ENCODE data around the gene CHMP2A.

Gene CHMP2A

GRCh38 chr19:58569943-58570670 is 15.2 kb upstream of the CHMP2A start:
- DNase-seq (ENCODE audit: low read depth in 2 of 2) = no peak

DNA sequence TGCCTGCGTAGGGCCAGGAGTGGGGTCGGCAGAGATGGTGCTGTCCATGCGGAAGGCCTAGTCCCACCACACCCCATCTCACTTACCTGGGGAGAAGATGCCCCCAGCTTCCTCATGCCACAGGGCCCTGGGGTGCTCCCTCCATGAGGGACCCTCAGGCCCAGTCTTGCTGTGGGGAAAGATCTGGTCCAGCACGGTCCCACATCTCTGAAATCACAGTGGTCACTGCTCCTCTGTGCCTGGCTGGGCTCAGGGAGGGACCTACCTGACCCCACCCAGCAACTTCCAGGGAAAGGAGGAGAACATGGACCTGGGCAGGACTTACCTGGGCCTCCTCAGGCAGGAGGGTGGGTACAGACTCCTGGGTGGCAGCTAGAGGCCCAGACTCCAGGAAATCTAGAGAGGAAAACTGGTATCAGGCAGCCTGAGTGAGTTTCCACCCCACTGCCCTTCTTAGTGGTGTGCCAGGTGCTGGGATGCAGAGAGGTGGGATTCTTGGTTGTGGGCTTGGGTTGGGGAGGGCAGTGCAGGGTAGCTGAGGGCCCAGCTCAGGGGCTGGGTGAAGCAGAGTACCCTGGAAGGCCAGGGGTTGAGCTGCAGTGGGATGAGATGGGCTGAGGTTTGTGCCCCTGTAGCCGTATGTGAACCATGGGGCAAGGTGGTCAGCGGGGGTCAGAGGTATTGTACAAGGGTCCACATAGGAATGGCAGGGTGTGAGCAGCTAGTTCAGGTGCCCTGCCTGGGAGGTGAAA is 14.5 kb upstream of the CHMP2A start:
- no peak for DNase-seq (ENCODE audit: low read depth in 2 of 2)

DNA sequence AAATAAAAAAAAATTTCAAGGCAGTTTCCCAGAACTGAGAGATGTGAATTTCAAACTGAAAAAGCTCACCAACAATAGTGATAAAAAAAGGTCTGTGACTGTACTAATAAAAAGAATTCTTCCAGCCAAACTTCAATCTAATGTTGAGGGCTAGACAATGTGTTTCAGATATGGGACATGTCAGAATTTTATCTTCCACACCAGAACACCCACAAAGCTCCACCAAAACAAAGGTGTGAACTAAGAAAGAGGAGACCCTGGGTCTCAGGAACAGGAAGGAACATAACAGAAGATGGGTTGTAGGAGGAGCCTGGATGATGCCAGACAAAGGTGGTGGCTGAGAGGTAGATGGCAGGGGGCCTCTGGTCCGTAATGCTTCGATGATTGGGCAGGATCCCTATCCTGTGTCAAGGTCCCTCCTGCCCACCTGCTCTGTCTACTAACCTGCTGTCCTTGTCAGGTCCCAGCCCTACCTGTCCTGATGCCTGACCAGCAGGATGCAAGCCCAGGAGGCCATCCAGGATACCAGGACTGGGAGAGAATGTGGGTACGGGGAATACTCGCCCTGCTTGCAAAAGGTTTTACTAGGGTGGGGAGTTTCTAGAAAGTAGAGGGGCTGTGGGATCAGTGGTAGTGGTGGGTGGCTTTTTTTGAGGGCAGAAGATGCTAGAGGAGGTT is 13.7 kb upstream of the CHMP2A start:
- no peak for DNase-seq (ENCODE audit: low read depth in 2 of 2)

GRCh38 chr19:58566989-58567388 is 12.1 kb upstream of the CHMP2A start:
- no peak for DNase-seq (ENCODE audit: low read depth in 2 of 2)

DNA sequence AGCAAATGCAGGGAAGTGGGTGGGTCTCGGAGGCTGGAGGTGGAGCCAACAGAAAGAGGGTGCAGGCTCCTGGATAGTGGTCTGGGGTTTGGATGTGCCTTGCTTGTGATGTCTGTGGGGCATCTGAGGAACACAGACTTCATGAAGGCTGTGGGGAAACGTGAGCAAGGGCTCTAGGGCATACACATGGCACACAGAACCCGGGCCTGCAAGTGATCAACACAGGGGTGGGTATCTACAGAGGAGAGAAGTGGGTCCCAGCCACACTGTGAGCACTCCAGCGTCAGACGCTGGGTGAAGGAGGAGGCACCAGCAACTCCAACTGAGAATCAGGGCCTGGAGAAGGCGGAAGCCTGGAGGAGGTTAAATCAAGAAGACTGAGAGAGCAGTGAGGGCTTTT is 8.9 kb upstream of the CHMP2A start:
- DNase-seq (ENCODE audit: low read depth in 2 of 2) = no peak

GRCh38 chr19:58563034-58563573 is 8.2 kb upstream of the CHMP2A start:
- no peak for DNase-seq (ENCODE audit: low read depth in 2 of 2)

DNA sequence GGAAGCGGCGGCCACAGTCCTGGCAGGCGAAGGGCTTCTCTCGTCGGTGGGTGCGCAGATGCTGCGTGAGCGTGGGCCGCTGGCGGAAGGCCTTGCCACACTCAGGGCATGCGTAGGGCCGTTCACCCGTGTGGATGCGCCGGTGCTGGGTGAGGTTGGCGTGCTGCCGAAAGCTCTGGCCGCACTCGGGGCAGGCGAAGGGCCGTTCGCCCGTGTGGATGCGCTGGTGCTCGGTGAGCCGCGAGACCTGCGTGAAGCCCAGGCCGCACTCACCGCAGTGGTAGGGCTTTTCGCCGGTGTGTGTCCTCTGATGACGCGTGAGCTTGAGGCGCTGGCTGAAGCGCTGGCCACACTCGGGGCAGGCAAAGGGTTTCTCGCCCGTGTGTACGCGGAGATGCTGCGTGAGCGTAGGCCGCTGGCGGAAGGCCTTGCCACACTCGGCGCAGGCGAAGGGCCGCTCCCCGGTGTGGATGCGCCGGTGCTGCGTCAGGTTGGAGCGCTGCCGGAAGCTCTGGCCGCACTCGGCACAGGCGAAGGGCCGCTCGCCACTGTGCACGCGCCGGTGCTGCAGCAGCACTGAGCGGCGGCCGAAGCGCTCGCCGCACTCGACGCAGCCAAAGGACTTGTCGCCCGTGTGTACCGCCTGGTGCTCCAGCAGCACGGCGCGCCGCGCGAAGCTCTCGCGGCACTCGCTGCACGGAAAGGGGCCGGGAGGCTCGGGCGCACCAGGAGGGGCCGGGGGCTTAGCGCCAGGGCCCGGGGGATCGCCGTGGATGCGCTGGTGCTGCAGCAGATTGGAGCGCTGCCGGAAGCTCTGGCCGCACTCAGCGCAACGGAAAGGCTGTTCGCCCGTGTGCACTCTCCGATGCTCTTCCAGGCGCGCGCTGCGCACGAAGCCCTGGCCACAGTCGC is 7.5 kb upstream of the CHMP2A start:
- no peak for DNase-seq (ENCODE audit: low read depth in 2 of 2)

DNA sequence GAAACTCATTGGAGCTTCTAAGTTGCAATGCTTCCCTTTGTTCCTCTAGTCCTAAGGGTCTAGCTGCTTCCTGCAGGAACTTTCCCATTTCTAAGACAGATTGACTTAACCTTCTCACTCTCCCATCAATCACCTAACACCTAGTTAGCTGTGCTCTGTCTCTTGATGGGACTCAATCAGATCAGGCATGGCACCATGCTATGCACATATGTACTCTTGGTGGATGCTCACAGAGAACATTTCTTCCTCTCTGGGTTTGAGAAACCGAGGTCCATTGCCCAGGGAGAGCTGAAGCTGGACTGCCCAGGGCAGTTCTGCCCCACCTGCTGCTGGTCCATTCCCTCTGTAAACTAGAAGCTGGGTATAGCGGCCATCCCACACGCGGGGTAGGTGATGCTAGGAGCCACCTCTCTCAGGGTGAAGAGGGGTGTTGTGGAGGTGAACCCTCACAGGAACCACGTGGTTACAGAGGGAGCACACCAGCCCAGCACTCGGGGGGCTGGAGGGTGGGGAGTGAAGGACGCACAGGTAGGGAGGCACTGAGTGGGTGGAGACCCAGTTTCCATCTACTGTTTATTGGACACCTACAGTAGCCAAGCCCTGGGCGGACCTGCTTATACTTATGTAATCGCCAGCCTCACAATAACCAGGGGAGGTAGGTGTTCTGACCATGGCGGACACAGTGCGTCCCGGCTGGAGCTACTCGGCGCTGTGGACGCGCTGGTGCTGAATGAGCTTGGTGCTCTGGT is 6.6 kb upstream of the CHMP2A start:
- DNase-seq (ENCODE audit: low read depth in 2 of 2) = no peak

DNA sequence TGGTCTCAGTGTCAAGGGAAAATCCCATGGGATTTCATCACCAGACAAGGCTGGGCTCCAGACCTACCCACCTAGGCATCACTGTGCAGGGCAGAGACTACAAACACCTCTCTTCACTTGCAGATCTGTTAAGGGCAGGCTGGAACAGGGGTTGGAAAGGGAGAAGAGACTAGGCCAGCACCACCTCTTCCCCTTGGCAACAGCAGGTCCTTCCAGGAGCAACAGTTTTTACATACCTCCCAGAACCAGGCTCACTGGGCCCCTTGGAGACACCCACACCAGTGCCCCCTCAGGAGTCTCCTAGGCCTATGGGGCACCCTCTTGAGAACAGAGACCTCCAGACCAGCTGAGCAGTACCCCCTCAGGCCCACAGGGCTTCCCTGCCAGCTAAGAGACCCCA is 6.0 kb upstream of the CHMP2A start:
- no peak for DNase-seq (ENCODE audit: low read depth in 2 of 2)

GRCh38 chr19:58560007-58560887 is 5.3 kb upstream of the CHMP2A start:
- no peak for DNase-seq (ENCODE audit: low read depth in 2 of 2)

- DNase-seq (ENCODE audit: low read depth in 2 of 2) = peak; percentile 53 to 77
These were observed 4.5 kb upstream of the CHMP2A start for GRCh38 chr19:58559275-58560006.

- DNase-seq (ENCODE audit: low read depth in 2 of 2) = peak; percentile 100
These were observed 3.8 kb upstream of the CHMP2A start for GRCh38 chr19:58558623-58559274.

- peak in 1 of 2 donors; percentile 39 for DNase-seq (ENCODE audit: low read depth in 2 of 2)
These were observed 3.2 kb upstream of the CHMP2A start, which contains the start of gene UBE2M for GRCh38 chr19:58558066-58558622. Gene UBE2M (minus strand): TSS chr19:58558611. CDS start chr19:58558381, 230 bp downstream.

GRCh38 chr19:58557221-58558065 is 2.5 kb upstream of the CHMP2A start:
- no peak for DNase-seq (ENCODE audit: low read depth in 2 of 2)

DNA sequence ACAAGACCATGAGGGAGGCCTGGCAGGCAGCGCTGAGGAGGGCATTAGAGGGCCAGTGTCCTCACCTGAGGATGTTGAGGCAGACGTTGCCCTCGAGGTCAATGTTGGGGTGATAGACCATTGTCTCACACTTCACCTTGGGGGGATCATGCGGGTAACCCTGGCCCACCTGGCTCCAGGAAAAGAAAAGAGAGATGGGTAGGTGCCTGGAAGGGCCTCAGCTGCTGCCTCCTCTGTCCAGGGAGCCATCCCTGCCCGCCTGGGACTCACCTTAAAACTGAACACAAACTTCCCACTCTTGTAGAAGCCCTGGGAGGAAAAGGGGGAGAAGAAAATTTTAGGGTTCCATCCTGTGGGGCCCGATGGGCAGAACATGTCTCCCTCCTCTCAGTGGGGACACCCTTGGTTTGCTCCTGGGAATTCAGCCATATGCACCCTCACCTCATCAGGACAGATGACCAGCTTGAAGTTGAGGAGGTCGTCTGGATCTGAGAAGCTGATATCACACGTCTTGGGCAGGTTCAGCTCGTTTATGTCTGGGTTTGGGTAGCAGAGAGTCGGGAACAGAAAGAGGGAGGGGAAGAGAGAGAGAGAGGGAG is 1.8 kb upstream of the CHMP2A start:
- DNase-seq (ENCODE audit: low read depth in 2 of 2) = no peak

DNA sequence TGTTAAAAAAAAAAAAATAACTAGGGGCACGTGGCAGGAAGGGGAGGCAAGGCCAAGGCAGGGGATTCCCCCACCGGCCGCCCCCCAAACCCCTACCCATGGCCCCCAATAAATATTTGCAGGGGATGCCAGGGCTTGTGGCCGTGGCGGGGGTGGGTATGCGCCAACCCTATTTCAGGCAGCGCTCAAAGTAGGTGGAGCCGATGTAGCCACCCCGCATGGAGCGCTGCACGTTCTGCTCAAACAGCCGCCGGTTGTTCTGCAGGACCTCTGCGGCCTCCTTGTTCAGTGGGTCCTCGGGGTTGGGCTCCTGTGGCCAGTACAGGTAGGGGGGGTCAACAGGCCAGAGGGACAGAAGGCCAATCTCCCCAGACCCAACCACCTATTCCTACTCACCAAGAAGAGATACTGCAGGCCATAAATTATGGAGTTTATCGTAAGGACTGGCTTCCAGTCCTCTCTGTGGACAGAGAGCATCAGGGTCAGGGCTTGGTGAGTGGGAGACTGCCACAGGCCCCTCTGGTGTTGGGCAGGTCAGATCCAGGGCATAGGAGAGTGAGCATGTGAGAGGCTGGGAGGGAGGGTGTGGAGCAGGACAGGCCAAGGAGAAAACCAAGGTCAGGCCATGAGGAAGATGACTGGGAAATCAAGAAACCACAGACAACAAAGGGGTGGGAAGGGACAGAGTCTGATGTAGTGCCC is 1.2 kb upstream of the CHMP2A start:
- DNase-seq (ENCODE audit: low read depth in 2 of 2) = no peak

Measured in activated CD4-positive, alpha-beta T cell treated with anti-CD3 and anti-CD28 coated beads for 24 hours (primary cell).